ENCODE measurements around the gene ATG16L2.
A peak's percentile ranks its signal among the peaks of the same experiment; 100 is the strongest.

DNA sequence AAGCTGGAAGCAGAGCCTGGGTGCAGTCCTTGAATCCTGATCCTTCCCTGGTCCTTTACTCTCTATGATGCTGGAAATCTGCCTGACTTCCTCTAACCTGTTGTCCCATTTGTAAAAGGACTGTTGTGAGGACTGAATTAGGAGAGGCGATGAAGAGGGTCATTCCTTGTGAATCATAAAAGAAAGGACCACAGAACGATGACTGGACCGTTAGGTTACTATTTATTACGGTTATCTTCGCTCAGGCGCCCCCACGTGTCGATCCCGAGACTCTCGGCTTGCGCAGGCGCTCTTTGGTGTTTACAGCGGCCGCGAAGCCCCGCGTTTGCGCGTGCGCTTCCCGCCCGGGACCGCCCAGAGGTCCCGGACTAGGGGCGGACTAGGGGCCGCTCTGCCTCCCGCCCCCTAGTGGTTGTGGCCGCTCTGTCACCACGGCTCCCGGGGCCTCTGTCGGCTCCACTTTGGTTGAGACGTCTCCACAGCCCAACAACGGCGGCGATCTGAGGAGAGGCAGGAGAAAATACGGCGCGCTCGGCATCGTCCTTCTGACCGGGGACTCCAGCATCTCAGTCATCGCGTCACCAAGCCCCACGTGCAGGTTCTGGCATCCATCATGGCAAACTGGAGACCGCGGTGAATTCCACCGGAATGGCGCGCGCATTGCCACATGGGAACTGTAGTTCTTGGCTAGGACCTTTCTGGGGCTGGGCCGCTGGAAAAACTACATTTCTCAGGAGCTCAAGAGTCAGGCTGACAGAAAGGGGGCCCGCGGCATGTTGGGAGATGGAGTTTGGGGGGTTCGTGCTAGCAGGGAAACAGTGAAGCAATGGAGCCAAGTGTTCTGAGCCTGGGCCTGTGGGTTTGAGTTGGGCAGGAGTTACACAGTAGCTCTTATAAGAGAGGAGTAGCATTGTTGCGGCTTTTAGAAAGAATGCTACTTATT, 20.5 kb upstream of the ATG16L2 start, which contains the start of gene STARD10:
- no peak for TF ChIP-seq EZH2phosphoT487 (IDR thresholded peaks at IDR 0.05; ENCODE audit: borderline replicate concordance, low read length)
- TF ChIP-seq, protein P1, sequence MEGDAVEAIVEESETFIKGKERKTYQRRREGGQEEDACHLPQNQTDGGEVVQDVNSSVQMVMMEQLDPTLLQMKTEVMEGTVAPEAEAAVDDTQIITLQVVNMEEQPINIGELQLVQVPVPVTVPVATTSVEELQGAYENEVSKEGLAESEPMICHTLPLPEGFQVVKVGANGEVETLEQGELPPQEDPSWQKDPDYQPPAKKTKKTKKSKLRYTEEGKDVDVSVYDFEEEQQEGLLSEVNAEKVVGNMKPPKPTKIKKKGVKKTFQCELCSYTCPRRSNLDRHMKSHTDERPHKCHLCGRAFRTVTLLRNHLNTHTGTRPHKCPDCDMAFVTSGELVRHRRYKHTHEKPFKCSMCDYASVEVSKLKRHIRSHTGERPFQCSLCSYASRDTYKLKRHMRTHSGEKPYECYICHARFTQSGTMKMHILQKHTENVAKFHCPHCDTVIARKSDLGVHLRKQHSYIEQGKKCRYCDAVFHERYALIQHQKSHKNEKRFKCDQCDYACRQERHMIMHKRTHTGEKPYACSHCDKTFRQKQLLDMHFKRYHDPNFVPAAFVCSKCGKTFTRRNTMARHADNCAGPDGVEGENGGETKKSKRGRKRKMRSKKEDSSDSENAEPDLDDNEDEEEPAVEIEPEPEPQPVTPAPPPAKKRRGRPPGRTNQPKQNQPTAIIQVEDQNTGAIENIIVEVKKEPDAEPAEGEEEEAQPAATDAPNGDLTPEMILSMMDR (conservative IDR thresholded peaks at IDR 0.05; ENCODE audit: low read depth, low read length): peak; percentile 99
- TF ChIP-seq EZH2 (IDR thresholded peaks at IDR 0.05; ENCODE audit: low read length, unreplicated experiment): no peak
